ENCODE measurements around the gene PCSK7. TPM values are rescaled to one million over a fixed set of nuclear protein-coding genes. Genes with fewer than 3 reads are reported as not detected.

PCSK7 gene
- total and polyA plus RNA-seq, 2 of the 8 experiments (the other 6 are each of a cell fraction or from before 2014, with no cell fraction given): 23.4 to 38.5 TPM

DNA sequence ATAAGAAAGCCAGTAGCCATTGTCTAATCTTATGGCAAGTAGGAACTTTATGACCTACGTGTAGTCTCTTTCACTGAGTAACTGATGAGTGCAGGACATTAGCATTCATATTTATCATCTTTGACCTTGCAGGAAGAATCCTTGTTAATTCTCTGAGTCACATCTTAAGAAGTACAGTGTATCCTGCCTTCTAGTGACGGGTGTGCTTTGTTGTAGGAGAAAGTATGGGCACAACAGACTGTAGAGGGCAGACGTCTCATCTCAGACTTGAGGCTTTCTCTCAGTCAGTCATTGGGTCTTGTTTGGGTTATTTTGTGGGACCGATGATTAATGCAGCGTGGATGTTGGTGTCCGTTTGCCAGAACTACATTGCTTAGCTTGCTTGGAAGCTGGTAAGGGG lies 7.4 kb upstream of the PCSK7 start (continued):
- TF ChIP-seq SP4 (IDR thresholded peaks at IDR 0.05; ENCODE audit: low read length): no peak
- TF ChIP-seq RNF2 (IDR thresholded peaks at IDR 0.05; ENCODE audit: borderline replicate concordance, low read depth, low read length, missing control alignments, poor library complexity, severe bottlenecking): no peak
- no peak for TF ChIP-seq RXRA (IDR thresholded peaks at IDR 0.05; ENCODE audit: insufficient read depth, low read depth, low read length)

Measured in H1 (cell line).